GM12801 (cell line): ENCODE data around the gene RPS6KB2.

Experiments used
- TF ChIP-seq, protein P1 (sequence below): IDR thresholded peaks from one replicate; pipeline ENCODE4 v1.5.1; 2011; ENCODE audit warnings: control low read depth; ENCODE audit not compliant: insufficient read length; ENCODE audit errors: extremely low read depth

The RPS6KB2 gene

DNA sequence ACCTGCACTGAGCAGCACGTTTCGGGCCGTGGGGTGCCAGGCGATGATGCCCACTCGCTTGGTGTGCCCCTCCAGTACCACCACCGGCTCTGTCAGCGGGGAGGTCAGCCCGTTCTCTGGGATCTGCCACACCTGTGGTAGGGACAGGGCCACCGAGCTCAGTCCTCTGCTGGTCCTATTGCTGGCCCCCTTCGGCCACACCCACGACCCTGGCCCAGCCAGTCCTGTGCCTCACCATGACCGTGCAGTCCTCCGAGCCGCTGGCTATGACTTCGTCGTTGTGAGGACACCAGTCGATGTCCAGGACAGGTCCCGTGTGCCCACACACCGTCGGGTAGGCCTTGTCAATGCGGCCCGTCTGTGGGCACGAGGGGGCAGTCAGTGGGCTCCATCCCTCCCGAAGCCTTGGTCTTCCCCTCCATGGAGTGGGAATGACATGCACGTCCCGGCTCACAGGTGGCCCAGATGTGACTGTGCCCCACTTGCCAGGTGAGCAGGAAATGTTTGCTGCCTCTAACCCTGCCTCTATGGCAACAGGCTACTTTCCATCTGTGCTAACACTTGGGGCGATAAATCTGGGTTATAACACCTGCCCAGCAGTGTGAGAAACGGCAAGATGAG lies 13.5 kb downstream of the RPS6KB2 start:
- TF ChIP-seq, protein P1, sequence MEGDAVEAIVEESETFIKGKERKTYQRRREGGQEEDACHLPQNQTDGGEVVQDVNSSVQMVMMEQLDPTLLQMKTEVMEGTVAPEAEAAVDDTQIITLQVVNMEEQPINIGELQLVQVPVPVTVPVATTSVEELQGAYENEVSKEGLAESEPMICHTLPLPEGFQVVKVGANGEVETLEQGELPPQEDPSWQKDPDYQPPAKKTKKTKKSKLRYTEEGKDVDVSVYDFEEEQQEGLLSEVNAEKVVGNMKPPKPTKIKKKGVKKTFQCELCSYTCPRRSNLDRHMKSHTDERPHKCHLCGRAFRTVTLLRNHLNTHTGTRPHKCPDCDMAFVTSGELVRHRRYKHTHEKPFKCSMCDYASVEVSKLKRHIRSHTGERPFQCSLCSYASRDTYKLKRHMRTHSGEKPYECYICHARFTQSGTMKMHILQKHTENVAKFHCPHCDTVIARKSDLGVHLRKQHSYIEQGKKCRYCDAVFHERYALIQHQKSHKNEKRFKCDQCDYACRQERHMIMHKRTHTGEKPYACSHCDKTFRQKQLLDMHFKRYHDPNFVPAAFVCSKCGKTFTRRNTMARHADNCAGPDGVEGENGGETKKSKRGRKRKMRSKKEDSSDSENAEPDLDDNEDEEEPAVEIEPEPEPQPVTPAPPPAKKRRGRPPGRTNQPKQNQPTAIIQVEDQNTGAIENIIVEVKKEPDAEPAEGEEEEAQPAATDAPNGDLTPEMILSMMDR = no peak

DNA sequence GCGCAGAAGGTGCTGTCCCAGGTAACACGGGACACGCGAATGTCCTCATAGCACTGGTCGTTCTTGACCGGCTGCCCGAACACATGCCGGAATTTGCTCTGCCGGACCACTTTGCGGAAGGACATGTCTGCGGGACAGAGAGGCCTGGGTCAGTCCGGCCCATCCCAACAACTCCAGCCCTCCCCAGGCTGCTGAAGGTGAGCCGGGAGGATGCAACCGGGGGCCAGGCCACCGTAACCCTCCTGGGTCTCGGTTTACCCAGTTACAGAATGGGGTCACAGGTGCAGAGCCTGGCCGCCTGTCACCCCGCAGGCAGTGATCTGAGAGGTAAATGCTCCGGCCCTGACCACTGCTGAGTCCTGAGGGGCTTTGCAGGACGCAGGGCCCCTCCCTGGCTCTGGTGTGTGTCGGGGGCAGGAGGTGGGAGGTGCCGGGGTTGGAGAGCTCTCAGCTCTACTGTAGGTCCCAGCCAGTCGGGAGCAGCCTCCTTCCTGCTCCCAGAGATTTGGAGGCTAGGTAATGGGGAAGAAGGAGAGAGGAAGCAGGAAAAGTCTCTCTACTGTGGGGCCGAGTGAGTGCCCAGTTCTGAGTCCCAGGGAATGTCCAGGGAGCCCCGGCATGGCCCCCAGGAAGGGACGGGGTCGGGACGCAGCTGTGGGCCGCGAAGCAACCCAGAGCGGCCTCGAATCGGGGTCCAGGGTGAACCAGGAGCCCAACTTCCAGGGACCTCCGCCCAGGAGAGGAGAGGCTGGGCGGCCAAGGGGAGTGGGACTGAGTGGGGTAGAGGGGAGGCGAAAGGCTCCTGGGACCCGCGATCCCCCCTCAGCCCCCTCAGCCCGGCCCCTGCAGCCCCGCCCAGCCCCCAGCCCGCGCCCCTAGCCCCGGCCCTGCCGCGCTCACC lies 14.5 kb downstream of the RPS6KB2 start:
- TF ChIP-seq, protein P1 = no peak

DNA sequence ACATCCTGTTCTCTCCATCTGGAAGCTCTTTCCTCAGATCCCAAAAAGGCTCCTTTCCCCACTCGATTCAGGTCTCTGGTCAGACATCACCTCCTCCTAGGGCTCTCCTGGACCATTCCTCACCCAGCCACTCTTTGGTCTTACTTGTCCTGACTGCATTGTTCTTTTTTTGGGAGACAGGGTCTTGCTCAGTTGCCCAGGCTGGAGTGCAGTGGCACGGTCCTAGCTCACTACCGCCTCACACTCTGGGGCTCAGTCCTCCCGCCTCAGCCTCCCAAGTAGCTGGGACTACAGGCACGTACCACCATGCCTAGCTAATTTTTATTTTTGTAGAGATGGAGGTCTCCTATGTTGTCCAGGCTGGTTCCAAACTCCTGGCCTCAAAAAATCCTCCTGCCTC lies 17.2 kb downstream of the RPS6KB2 start:
- TF ChIP-seq, protein P1 = no peak

DNA sequence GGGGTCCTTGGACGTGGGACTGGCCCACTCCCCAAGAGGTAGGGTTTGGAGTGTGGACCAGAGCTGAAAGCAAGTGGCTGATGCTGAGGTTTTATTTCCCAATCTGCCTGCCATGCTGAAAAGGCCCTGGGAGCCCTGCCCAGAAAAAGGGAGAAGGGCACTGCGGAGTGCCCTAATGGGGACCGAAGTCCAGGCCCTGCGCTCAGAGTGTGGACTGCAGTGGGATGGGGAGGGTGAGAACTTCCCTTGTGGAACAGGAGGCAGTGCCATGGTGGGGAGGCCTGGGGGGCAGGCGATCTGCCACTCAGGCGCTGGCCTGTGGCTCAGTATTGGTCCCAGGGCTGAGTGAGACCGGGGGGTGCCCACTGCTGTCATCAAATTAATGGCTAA lies 19.9 kb downstream of the RPS6KB2 start:
- TF ChIP-seq, protein P1 = no peak

DNA sequence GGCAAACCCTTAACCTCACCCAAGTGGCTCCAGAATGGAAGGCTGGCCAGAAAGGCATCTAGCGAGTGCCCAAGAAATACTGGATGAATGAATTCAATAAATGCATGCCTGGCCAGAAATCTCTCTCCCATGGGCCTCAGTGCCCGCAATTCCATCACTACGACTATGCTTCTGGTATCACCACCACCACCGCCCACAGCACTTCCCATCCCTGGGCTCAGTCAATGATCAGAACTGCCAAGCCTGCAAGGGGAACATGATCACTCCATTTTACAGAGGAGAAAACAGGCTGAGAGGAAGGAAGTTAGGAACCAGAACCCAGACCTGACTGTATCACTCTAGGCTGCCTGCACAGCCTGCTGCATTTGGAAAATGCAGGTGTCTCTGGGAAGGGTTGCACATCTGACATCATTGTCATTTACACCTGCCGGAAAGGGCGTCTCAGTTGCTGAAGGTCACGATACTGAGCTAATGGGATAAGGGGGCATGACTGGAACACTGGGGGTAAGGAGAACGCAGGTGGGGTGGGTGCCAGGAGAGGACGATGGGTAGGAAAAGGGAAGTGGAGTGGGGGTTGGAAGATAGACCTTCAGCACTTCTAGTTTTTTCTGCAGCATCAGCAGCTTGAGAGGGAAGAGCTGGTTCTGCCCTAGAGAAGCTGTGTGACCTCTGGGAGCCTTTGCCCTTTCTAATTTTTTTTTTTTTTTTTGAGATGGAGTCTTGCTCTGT lies 21.0 kb downstream of the RPS6KB2 start:
- TF ChIP-seq, protein P1 = no peak

DNA sequence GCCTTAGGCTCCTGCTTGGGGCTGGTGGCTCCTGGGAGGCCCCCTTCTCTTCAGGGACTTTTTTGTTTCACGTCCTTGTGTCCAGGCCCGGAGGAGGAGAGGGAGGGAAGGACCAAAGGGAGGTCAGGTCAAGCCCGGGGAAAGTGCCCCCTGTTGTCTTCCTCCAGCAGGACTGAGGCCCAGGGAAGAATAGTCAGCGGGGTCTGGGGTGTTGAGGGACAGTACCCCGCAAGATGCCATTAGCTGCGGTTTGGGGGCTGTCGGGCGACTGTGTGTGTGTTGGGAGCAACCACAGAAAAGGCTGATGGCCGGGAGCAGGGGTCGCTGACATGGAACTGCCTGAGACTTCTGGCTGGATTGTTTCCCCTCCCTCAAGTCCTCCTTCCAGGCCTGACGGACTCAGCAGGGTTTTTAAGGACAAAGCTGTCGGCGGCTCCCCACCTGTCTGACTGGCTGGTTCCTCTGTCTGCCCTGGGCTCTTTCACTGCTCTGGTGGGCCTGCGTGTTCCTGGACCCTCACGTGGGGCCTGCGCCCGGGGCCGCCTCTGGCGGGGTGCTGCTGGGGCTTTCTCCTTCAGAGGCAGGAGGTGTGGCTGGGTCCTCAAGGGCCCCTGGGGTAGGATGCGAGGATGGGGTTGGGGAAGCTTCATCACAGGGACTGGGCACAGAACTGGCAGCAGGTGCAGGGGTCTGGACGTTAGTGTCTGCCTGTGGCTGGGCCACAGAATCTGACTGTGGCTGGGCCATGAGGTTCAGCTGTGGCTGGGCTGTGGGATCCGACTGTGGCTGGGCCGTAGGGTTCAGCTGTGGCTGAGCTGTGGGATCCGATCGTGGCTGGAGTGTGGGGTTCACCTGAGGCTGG lies 22.7 kb downstream of the RPS6KB2 start:
- TF ChIP-seq, protein P1 = no peak
